Suppressor macrophage treated with lipopolysaccharide for 1 hour (primary cell): ENCODE results near the gene NR0B2.
A peak's percentile ranks its signal among the peaks of the same experiment; 100 is the strongest.

Experiments
- DNase-seq, 3 donors: peaks; one replicate each; pipeline ENCODE4 v3.0.0-alpha.2; 2020 to 2022

The NR0B2 gene

DNA sequence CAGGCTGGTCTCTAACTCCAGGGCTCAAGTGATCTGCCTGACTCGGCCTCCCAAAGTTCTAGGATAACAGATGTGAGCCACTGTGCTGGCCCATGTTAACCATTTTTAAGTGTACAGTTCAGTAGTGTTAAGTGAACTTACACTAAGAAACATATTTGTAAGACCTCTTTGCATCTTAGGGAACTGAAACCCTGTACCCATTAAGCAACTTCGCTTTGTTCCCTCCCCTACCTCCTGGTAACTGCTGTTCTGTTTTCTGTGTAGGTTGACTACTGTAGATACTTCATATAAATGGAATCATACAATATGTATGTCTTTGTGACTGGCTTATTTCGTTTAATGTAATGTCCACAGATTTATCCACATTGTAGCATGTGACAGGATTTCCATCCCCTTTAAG is 18.8 kb upstream of the NR0B2 start:
- peak; percentile 64 to 82 (median 73) for DNase-seq

DNA sequence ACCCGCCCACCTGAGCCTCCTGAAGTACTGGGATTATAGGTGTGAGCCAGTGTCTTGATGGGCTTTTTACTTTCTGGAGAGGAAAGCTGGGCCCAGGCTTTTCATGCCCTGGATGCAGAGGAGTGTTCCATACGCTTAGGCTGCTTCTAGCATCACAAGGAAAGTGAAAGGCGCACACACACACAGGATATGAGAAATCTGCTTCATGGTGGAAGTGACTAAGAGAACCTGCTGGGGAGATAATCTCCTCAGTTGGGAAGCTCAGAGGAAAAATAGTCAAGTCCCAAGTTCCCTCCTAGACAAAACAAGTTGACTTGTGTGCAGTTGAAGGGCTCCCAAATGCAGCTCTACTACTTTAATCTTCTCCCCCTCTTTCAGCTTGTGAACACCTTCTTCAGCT is 9.9 kb upstream of the NR0B2 start:
- peak in 2 of 3 donors; percentile 7 to 23 for DNase-seq

DNA sequence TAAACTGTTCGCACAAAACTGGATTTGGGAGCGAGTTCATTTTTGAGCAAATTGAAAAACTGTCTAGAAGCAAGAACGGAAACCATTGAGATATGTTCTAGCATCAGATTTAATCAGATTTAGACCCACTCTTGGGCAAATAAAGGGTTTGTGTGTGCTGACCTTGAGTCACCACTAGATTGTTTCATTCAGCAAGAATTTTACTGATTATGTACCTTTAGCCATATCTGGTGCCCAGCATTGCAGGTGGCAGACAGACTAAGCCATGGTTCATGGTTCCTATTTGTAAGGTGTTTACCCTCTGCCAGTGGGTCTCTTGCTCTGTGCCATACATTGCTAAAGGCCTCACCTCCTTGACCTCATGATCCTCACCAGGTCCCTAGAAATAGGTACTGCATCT is 9.1 kb upstream of the NR0B2 start:
- DNase-seq: no peak

DNA sequence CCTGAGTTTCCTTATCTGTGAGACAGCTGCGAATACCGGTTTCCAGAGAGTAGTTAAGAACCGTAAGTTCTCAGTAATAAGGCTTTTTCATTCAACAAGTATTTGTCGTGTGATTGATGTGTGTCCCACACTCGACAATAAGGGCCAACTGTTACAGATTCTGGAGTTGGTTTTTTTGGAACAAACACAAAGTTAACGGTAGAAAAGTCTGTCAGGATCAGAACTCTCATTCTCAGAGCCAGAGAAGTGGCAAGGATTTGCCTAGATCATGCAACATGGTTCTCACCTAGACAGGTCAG is 8.6 kb upstream of the NR0B2 start:
- no peak for DNase-seq

DNA sequence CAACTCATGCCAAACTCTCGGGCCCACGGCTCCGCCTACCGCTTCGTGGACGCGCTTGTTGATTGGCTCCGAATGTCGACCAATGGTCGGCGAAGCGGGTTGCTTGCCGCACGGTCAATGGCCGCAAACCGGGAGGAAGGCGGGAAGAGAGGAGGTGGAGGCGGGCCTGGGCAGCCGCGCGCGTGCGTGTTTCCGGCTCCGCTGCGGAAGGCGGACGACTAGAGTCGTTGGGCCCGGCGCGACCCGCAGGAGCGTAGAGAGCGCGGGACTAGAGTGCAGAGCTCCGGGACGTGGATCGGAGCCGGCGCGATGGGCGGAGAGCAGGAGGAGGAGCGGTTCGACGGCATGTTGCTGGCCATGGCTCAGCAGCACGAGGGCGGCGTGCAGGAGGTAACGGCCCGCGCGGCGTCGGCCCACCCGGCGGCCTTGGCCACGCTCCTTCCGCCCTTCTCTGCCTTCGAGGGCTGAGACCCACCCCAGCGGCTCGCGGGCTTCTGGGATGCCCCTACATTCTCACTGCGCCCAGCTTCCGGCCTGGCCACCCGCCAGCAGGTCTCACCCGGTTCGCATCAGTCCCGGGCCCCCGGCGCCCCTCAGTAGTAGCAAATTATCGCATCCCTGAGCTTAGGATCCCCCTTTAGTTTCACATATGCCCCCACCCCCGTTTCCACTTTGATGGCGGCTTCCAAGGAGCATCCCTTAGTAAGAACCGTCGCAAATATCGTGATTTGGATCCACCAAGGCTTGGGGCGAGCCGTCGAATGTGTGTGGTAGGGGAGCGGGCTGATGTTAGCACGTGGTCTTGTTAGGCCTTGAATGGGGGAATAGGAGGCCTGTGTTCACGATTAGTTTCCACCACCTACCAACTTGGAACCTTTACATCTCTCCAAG is 8.0 kb upstream of the NR0B2 start, which contains the start of gene NUDC:
Gene NUDC, plus strand, starts transcription at position 204 of the 891 bp plus-strand sequence. Its CDS starts 106 bp downstream, at position 310.
- DNase-seq: peak; percentile 98 to 99 (median 98)

DNA sequence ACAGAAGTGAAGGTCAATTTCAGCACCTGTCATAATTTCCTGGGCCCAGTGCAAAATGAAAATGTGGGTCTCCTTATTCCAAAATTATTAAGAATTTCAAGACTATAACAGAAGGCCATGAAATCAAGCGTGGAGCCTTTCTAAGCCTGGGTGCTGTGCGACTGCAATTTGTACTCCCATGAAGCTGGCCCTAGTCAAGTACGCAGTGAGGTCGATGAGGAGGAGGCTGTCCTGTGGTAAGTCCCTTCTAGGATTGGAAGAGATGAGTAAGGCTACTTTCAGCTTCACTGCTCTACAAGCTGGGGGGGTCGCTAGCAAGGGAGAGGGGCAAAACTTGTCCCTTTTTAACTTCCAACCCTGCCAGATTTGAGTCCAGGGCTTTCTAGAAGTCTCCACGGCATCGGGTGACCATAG is 7.4 kb upstream of the NR0B2 start:
- no peak for DNase-seq

DNA sequence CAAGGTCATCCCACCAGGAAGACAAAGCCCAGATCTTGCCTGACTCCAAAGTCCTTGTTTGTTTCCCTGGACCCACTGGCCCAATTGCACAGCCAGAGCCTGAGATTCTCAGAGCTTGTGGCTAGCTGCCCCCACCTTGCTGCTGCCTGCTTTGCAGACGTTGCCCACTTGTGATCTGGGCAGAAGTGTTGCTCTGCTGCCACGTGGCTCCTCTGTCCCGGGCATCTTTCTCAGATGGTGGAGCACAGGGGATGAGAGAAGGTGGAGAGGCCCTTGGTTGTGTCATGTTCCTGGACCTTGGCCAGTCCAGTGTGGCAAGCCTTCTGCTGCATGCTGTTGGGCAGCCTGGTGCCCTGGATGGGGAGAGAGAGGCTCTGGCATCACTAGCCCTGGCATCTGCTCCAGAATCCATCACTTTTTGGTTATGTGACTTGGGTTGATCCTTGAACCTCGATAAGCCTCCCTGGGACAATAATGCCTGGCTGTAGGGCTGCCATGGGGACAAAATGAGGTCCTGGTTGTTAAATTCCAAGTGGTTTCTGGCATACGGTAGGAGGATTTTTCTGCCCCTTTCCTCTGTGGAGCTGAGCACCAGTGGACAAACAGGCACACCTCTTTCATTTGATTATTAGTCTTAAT is 1.5 kb upstream of the NR0B2 start:
- no peak for DNase-seq

DNA sequence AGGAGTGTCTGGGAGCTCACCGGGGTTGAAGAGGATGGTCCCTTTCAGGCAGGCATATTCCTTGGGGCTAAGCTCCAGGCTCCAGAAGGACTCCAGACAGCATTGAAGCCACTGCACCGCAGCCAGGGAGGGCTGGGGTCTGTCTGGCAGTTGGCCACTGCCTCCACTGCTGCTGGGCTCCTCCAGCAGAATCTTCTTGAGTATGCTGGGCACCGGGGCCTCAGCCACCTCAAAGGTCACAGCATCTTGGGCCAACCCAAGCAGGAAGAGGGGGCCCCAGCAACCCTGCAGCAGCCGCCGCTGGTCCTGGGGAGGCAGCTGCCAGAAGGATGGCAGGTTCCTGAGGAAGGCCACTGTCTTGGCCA is 404 bp downstream of the NR0B2 start:
- DNase-seq: no peak

DNA sequence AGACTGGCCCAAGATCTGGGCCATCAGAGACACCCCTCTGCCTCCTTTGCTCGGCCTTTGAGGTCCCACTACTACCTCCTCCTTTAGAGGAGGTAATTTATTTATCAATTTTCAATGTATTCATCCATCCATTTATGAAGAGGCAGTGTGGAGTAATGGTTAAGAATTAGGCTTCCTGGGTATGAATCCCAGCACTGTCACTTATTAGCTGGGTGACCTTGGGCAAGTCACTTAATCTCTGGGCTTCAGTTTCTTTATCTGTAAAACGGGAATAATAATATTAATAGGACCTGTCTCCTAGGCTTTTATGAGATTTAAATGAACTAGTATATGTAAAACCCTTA is 1.7 kb downstream of the NR0B2 start:
- no peak for DNase-seq

DNA sequence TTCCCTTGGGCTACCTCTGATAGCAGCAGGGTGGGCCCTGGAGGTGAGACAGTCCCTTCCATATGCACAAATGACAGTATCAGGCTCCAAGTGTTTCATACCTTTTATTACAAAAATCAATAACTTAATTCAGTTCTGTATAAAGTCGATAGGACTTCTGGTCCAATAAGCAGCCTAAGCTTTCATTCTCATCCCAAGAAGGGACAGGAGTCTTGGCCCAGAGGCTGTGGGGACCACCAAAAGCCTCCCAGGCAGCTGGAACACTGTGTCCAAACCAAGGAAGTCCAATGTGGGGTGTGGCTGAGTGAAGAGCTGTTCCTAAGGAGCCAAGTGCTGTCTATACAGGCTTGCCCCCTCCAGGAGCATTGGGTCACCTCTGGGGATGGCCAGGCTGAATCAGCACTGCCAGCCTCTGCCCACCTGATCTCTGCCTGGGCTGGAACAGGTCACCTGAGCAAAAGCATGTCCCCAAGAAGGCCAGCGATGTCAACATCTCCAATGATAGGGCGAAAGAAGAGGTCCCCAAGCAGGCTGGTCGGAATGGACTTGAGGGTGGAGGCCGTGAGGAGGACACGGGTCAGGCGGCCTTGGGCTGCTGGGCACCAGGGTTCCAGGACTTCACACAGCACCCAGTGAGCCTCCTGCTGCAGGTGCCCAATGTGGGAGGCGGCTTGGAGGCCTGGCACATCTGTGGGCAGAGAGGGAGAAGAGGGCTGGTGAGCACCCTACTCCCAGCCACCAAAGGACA is 2.2 kb downstream of the NR0B2 start:
- DNase-seq: no peak

DNA sequence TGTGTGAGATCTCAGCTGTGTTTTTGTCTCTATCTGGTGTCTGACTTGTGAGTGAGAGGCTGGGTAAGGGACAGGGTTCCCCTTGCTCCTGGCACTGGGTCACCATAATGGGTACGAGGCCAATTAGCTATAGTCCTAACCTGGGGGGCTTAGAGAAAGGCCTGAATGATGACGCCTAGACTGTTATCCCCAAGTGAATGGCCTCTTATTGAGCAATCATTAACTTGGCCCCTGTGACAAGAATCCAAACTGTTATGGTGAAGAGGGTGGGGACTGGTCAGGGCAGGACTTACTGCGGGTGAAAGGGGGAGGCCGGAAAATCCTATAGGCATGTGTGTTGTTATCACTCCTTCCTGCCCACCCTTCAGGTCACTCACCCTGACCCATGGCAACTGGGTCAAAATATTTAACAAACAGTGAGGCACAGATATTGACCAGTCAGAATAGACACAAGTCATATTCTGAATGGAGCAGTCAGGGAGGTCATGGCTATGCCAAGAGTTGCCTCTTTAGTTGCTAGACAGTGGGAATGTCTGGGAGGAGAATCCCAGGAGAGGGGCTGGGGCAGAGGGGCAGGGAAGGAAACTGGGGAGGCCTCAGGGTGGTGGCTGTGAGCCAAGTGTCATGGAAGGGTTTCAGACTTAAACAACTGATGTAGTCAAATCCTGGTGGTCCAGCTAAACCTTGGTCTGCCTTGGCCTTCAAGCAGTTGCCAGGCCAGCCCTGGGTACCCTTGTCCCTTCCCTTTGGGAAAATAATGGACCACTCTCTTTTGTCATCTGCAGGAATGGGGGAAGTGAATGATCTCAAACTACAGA is 3.2 kb downstream of the NR0B2 start:
- no peak for DNase-seq

DNA sequence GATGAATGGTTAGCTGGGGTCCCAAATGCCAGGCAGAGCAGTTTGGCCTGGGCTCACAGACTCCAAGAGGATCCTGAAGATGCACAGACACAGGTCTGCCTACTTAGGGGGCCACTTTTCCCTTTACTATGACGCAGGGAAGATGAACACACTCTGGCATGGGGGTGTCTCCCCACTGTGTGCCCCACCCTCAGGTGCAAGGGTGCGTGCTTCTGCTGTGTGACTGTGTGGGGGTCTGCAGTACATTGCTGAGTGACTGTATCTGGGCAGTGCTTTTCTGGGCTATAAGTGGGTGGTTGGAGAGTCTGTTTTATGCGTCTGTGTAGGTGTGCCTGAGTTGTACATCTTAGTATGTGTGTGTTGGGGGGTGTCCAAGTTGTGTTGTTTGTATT is 3.8 kb downstream of the NR0B2 start:
- DNase-seq: no peak

DNA sequence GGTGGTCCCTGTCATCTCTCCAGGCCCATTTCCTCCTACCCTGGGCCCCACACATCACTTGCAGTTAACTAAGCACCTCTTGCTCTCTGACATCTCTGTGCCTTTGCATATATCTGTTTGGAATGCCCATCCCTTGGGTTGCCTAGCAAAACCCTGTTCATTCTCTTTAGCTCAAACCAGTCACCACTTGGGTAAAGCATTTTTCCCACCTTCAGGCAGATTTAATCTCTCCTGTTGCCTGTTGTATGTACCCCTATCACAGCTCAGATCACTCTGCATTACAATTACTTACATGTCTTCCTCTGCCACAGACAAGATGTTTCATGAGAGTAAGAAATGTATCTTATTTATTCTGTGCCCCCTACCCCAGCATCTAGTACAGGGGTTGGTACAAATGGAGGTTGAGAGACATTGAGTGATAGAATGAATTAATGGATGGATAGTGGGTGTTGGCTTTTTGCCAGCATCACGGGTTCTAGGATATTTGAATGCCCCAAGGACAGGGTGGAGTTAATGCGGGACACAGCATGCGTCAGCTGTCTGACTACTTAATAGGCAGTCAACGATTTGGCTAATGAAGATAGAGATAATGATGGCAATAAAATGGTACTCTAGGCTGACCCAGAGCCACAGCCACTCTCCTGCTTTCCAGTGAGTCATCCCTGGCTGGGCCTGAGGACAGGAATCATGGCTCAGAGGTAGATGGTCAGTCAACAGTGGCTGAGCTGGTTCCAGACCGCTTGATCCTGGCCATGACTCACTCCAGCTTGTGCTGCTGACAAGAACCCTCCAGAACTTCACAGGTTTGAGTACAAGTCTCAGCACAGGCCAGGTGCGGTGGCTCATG is 6.5 kb downstream of the NR0B2 start:
- DNase-seq: peak in 1 of 3 donors; percentile 16

DNA sequence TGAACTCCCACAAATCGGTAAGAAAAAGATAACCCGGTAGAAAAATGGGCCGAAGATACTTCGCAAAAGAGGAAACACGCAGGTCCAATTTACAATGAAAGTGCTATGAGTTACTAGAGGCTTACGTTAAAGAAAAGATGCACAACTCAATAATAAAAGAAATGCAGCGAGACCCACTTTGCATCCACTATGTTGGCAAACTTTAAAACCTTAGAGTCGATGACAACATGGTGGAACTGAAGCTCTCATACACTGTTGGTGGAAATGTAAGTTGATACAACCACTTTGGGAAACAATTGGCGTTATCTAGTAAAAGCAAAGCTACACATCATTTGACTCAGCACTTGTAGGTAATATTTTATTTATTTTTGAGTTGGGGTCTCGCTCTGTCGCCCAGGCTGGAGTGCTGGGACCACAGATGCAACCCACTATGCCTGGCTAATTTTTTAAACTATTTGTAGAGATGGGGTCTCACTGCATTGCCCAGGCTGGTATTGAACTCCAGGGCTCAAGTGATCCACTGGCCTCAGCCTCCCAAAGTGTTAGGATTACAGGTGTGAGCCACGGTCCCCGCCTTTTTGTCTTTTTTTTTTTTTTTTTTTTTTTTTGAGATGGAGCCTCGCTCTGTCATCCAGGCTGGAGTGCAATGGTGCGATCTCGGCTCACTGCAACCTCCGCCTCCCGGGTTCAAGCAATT is 12.8 kb downstream of the NR0B2 start:
- no peak for DNase-seq

DNA sequence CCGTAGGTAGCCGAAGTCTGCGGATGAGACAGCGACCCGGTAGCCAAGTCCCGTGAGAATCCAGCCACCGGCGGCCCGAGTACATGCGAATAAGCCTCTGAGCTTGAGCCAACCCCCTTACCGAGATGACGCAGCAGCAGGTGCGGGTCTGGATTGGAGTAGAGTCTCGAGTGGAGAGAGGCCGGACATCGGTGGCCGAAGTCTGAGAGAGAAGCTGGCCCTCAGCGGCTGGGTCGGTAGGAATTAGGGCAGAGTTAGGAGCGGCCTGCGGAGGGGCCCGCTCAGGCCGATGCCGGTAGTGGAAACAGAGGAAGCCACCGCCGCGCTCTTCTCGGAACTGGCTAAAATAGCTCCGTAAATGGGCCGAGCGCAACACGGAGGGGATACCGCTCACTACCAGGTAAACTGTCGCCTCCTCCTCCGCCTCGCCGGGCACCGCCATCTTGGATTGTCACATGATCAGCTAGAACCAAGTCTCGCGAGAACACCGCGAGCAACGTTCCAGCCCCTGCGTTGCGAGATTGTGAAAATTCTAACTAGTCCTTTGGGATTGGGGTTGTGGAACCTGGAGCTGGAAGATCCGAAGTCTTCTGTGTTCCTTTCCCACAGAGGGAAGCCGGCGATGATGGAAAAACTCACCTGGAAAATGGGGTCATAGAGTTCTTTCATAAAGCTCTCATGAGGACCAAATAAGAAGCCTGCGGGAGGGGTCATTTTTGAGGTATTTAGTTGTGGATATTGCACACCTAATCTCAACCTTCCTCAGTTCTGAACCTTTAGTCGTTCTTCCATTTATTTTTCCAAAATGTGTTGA is 13.6 kb downstream of the NR0B2 start, which contains the start of gene GPATCH3:
Gene GPATCH3, minus strand, starts transcription at position 467 of the 814 bp plus-strand sequence. Its CDS starts 25 bp downstream, at position 442.
- DNase-seq: peak; percentile 95 to 98 (median 96)

DNA sequence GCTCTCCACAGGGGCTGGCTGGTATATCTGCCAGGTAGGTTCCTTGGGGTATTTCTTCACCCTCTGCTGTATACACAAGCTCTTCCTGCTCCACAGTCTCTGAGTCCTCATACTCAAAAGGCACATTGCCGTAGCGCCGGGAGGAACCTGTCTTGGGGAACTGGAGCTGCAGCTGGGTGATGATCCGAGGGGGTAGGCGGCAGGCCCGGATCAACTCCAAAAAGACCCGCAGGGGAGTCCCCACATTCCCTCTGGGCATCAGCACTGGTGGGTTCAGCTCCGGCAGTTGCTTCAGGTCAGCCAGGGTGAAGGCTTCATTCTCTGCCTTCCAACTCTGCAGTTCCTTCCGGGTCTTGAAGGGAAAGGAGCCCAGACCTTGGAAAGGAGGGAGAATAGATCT is 16.4 kb downstream of the NR0B2 start:
- no peak for DNase-seq

DNA sequence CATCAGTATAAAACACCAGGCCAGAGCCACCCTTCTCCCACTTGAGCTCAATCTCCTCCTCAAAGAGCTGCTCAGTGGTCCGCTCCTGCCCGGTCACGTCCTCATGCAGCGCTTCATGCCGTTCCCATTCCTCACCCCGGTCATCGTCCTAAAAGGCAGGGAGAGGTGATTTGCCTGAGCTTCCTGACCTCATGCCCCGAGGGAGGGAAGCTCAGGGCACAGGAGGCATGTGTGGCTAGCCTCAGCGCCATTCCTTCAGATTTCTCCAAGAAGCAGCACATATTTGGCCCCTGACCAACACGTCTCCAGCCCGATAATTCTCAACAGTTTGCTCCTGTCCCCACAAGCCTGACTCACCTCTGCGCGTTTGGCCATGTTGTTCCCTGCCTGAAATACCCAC is 19.5 kb downstream of the NR0B2 start:
- no peak for DNase-seq

DNA sequence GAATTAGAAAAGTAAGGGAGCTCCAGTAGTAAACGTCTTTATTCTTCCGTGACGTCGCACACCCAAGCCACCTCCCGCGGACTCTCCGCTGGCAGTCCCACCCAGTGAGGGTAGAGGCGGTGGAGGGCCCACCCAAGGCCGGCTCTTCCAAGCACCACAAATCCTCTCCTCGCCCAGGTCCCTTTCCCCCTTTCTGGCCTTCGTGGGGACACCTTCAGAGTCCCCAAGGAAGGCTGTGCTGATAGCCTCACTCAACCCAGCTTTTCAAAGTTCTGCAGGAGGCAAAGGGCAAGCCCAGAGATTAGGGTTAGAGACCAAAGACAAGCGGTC is 23.3 kb downstream of the NR0B2 start:
- no peak for DNase-seq

DNA sequence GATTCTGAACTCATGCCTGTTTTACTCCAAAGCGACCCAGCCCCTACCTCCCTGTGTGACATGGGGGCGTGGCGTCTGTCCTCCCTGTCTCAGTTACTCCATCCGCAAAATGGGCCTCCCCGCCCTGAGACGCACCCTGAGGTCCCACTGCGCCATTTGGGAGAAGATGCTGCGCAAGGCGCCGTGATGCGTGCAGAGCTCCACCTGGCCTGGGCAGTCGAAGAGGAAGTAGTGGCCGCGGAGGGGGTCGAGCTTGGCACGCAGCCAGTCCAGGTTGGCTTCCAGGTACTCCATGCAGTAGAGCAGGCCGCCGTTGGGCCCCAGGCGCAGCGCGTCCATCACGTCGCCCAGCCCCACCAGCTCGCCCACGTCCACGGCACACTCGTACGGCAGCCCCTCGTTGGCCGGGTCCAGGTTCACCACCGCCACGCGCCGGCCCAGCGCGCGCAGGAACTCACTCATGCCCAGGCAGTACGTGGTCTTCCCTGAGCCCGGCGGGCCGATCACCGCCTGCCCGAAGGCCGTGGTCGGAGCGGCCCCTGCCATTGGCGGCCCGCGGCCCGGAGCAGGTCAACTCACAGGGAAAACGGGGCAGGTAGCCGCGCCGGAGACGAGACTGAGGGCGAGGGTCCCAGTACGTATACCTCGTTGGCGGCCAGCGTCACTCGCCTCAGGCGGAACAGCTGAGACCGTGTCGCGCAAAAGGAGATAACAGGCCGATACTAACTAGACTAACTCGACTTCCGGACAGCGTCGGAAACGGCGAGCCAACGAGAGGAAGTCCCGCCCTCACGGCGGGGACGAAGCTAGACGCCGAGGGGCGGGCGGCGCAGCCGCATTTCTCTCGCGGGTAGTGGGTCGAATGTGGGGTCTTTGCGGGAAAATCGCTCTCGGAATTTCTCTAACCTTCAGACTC is 24.0 kb downstream of the NR0B2 start, which contains the start of gene GPN2:
Gene GPN2, minus strand, starts transcription at position 733 of the 916 bp plus-strand sequence. Its CDS starts 187 bp downstream, at position 546.
- DNase-seq: peak; percentile 75 to 88 (median 81)
